Fibroblast of lung (primary cell): Measurements from ENCODE around the gene COLEC11.

Experiments
- EZH2 ChIP-seq: IDR thresholded peaks from 2 replicates; pipeline ENCODE4 v1.5.1; 2012; ENCODE audit warnings: low read length, control low read depth, mild to moderate bottlenecking; ENCODE audit errors: missing control alignments
- TF ChIP-seq, protein P1 (sequence below), 2 donors: IDR thresholded peaks in 1 of 2; conservative IDR thresholded peaks in 1 of 2; 1 replicate in 1 of 2; 2 replicates in 1 of 2; pipeline ENCODE4 v1.5.1; 2011 to 2012; ENCODE audit warnings: low read length in 2 of 2, control low read depth in 1 of 2, inconsistent platforms in 1 of 2, low read depth in 1 of 2, mild to moderate bottlenecking in 1 of 2

GRCh38 chr2:3646446-3646845 lies 51.5 kb downstream of the COLEC11 start:
- TF ChIP-seq, protein P1, sequence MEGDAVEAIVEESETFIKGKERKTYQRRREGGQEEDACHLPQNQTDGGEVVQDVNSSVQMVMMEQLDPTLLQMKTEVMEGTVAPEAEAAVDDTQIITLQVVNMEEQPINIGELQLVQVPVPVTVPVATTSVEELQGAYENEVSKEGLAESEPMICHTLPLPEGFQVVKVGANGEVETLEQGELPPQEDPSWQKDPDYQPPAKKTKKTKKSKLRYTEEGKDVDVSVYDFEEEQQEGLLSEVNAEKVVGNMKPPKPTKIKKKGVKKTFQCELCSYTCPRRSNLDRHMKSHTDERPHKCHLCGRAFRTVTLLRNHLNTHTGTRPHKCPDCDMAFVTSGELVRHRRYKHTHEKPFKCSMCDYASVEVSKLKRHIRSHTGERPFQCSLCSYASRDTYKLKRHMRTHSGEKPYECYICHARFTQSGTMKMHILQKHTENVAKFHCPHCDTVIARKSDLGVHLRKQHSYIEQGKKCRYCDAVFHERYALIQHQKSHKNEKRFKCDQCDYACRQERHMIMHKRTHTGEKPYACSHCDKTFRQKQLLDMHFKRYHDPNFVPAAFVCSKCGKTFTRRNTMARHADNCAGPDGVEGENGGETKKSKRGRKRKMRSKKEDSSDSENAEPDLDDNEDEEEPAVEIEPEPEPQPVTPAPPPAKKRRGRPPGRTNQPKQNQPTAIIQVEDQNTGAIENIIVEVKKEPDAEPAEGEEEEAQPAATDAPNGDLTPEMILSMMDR (conservative IDR thresholded peaks at IDR 0.05 in 1 of 2, IDR thresholded peaks at IDR 0.05 in 1 of 2; ENCODE audit: low read depth in 1 of 2, low read length in 2 of 2): no peak
- TF ChIP-seq EZH2: no peak
